H9 (cell line): ENCODE results near the gene ZNF467. TPM values are rescaled to one million over a fixed set of nuclear protein-coding genes. Genes with fewer than 3 reads are reported as not detected.

Experiments used
- DNase-seq: peaks from one replicate; pipeline ENCODE4 v3.0.0-alpha.2; 2017
- H2AFZ ChIP-seq: one replicate; pipeline ENCODE4 v1.6.1; 2013; ENCODE audit warnings: mild to moderate bottlenecking, low read length, control low read depth, moderate library complexity
- H2AK5ac ChIP-seq: 2 replicates; pipeline ENCODE4 v1.6.1; 2013; ENCODE audit warnings: low read length, control low read depth, mixed read lengths; ENCODE audit not compliant: insufficient read length
- H2BK120ac ChIP-seq: one replicate; pipeline ENCODE4 v1.6.1; 2013; ENCODE audit warnings: low read depth, mild to moderate bottlenecking, low read length, control low read depth, inconsistent platforms; ENCODE audit not compliant: poor library complexity, severe bottlenecking
- H2BK12ac ChIP-seq: 2 replicates; pipeline ENCODE4 v1.6.1; 2013; ENCODE audit warnings: low read length, control low read depth, mixed read lengths, low read depth; ENCODE audit not compliant: insufficient read length
- H2BK15ac ChIP-seq: 2 replicates; pipeline ENCODE4 v1.6.1; 2013; ENCODE audit warnings: low read depth, low read length, control low read depth
- H2BK20ac ChIP-seq: one replicate; pipeline ENCODE4 v1.6.1; 2013; ENCODE audit warnings: low read depth, mild to moderate bottlenecking, low read length, control low read depth, inconsistent platforms; ENCODE audit not compliant: poor library complexity, severe bottlenecking
- H2BK5ac ChIP-seq: 2 replicates; pipeline ENCODE4 v1.6.1; 2013; ENCODE audit warnings: low read length, control low read depth, mixed read lengths; ENCODE audit not compliant: insufficient read length
- H3K14ac ChIP-seq: 2 replicates; pipeline ENCODE4 v1.6.1; 2013; ENCODE audit warnings: low read length, control low read depth; ENCODE audit not compliant: insufficient read depth
- H3K18ac ChIP-seq: 2 replicates; pipeline ENCODE4 v1.6.1; 2013; ENCODE audit warnings: low read depth, mild to moderate bottlenecking, mixed read lengths, low read length, control low read depth; ENCODE audit not compliant: insufficient read length
- H3K23ac ChIP-seq: 2 replicates; pipeline ENCODE4 v1.6.1; 2013; ENCODE audit warnings: low read length, control low read depth, mixed read lengths, low read depth; ENCODE audit not compliant: insufficient read length
- H3K23me2 ChIP-seq: 2 replicates; pipeline ENCODE4 v1.6.1; 2013; ENCODE audit warnings: low read depth, mild to moderate bottlenecking, mixed read lengths, low read length, control low read depth; ENCODE audit not compliant: insufficient read length, poor library complexity, severe bottlenecking
- H3K27ac ChIP-seq: 2 replicates; pipeline ENCODE4 v1.5.1; 2013; ENCODE audit warnings: low read length, control low read depth, mixed read lengths, low read depth; ENCODE audit not compliant: insufficient read length
- H3K27me3 ChIP-seq: 2 replicates; pipeline ENCODE4 v1.6.1; 2013; ENCODE audit warnings: low read length, control low read depth, inconsistent platforms; ENCODE audit not compliant: insufficient read depth
- H3K4ac ChIP-seq: 2 replicates; pipeline ENCODE4 v1.6.1; 2013; ENCODE audit warnings: low read depth, mild to moderate bottlenecking, control low read depth, inconsistent platforms, low read length, moderate library complexity
- H3K4me1 ChIP-seq: 2 replicates; pipeline ENCODE4 v1.6.1; 2013; ENCODE audit warnings: low read length, control low read depth, inconsistent platforms; ENCODE audit not compliant: insufficient read depth
- H3K4me2 ChIP-seq: 2 replicates; pipeline ENCODE4 v1.6.1; 2013; ENCODE audit warnings: low read length, control low read depth, mixed read lengths; ENCODE audit not compliant: insufficient read length, insufficient read depth
- H3K56ac ChIP-seq: 2 replicates; pipeline ENCODE4 v1.6.1; 2013; ENCODE audit warnings: low read depth, mild to moderate bottlenecking, mixed read lengths, low read length, control low read depth; ENCODE audit not compliant: insufficient read length
- H3K79me1 ChIP-seq: 2 replicates; pipeline ENCODE4 v1.6.1; 2013; ENCODE audit warnings: low read depth, mild to moderate bottlenecking, moderate library complexity, low read length, control low read depth, inconsistent platforms; ENCODE audit not compliant: insufficient read depth, poor library complexity, severe bottlenecking
- H3K79me2 ChIP-seq: 2 replicates; pipeline ENCODE4 v1.6.1; 2013; ENCODE audit warnings: low read length, control low read depth, inconsistent platforms; ENCODE audit not compliant: insufficient read depth
- H3K9ac ChIP-seq: 2 replicates; pipeline ENCODE4 v1.6.1; 2013; ENCODE audit warnings: low read length, control low read depth, mixed read lengths; ENCODE audit not compliant: insufficient read length; ENCODE audit errors: extremely low read depth
- H3K9me3 ChIP-seq: one replicate; pipeline ENCODE4 v1.6.1; 2013; ENCODE audit warnings: low read depth, low read length, inconsistent platforms; ENCODE audit not compliant: control insufficient read depth
- H3T11ph ChIP-seq: one replicate; pipeline ENCODE4 v1.6.1; 2013; ENCODE audit warnings: mild to moderate bottlenecking, low read length, control low read depth, inconsistent platforms
- H4K20me1 ChIP-seq: one replicate; pipeline ENCODE4 v1.6.1; 2013; ENCODE audit not compliant: control insufficient read depth, insufficient read length, insufficient read depth
- H4K5ac ChIP-seq: 2 replicates; pipeline ENCODE4 v1.6.1; 2013; ENCODE audit warnings: low read depth, mild to moderate bottlenecking, mixed read lengths, low read length, control low read depth; ENCODE audit not compliant: insufficient read length
- H4K8ac ChIP-seq: replicated peaks from 2 replicates; pipeline ENCODE4 v1.6.1; 2013; ENCODE audit warnings: low read length, control low read depth, mixed read lengths, low read depth; ENCODE audit not compliant: insufficient read length
- H4K91ac ChIP-seq: 2 replicates; pipeline ENCODE4 v1.6.1; 2013; ENCODE audit warnings: low read depth, mild to moderate bottlenecking, moderate library complexity, mixed read lengths, low read length, control low read depth; ENCODE audit not compliant: insufficient read length
- H3K27ac Mint-ChIP-seq, 3 experiments: 2 replicates in 2 of 3; 3 replicates in 1 of 3; pipeline ENCODE4 v1.8.0; 2020 to 2021; ENCODE audit warnings: mixed read lengths in 3 of 3, mild to moderate bottlenecking in 1 of 3, moderate library complexity in 1 of 3
- H3K27me3 Mint-ChIP-seq: 2 replicates; pipeline ENCODE4 v1.8.0; 2021; ENCODE audit warnings: low read depth, mild to moderate bottlenecking, moderate library complexity, mixed read lengths
- H3K36me3 Mint-ChIP-seq, 3 experiments: 2 replicates in 2 of 3; 3 replicates in 1 of 3; pipeline ENCODE4 v1.8.0; 2020 to 2021; ENCODE audit warnings: low read depth in 3 of 3, mixed read lengths in 3 of 3; ENCODE audit not compliant: insufficient read depth in 1 of 3
- H3K4me1 Mint-ChIP-seq, 2 experiments: 2 replicates each; pipeline ENCODE4 v1.8.0; 2020; ENCODE audit warnings: mixed read lengths in 2 of 2
- H3K4me3 Mint-ChIP-seq, 2 experiments: 2 replicates in 1 of 2; 3 replicates in 1 of 2; pipeline ENCODE4 v1.8.0; 2020 to 2021; ENCODE audit warnings: mild to moderate bottlenecking in 2 of 2, mixed read lengths in 2 of 2, moderate library complexity in 1 of 2
- H3K9me3 Mint-ChIP-seq, 2 experiments: 2 replicates in 1 of 2; 3 replicates in 1 of 2; pipeline ENCODE4 v1.8.0; 2020; ENCODE audit warnings: mild to moderate bottlenecking in 2 of 2, mixed read lengths in 2 of 2, moderate library complexity in 1 of 2
- WGBS: extraction: QIAGEN DNeasy Blood & Tissue Kit; methylation state at CpG from one replicate; pipeline ENCODE4 v1.1.7; 2013; ENCODE audit warnings: missing lambda C conversion rate, low lambda C conversion rate, mixed read lengths; ENCODE audit not compliant: insufficient read length; ENCODE audit errors: extremely low coverage; 5-methylcytosine and 5-hydroxymethylcytosine counted together
- total RNA-seq: library from RNA; stranded (reverse); gene quantifications from 2 replicates; pipeline ENCODE4 v1.2.1, GENCODE V29; 2021
- TF ChIP-seq, protein P1 (sequence below): fragments of 200-600 bp; sonication (generic); conservative IDR thresholded peaks from 3 replicates; pipeline ENCODE4 v1.8.0; 2021; ENCODE audit warnings: antibody characterized with exemption, mild to moderate bottlenecking

The ZNF467 gene
- total RNA-seq, 1 experiment from 2014 or later = 0.31 TPM

DNA sequence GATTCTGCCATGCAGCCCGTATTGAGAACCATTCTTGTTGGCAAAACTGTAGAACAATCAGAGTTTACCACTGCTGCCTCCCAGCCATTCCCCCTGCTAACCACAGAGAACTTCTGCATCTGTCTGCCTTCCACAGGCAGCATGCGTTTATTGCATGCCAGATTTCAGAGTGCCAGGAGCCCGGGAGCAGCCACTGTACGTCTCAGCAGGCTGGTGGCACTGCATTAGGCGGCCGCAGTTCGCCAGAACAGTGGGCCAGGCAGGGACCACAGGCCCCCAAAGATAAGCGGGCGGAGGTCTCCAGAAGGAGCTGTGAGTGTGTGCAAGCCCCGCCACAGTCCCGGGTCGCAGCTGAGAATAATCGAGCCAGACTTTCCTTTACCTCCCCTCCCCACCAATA lies 31.8 kb downstream of the ZNF467 start:
- Histone ChIP-seq H3K27ac (no peak overlapping the region), H4K91ac (no peak overlapping the region), H2BK5ac (no peak overlapping the region), H3K18ac (no peak overlapping the region), H3K4ac (no peak overlapping the region), H3K23ac (no peak overlapping the region), H3K4me2 (peak overlapping the region; percentile 73), H3K9ac (no peak overlapping the region), H3T11ph (no peak overlapping the region), H2BK20ac (no peak overlapping the region), H3K9me3 (no peaks in the 10 kb centered on the region), H3K14ac (no peak overlapping the region), H4K8ac (no peak overlapping the region), H3K27me3 (no peaks in the 10 kb centered on the region), H4K5ac (no peak overlapping the region), H2BK12ac (no peak overlapping the region), H2AFZ (no peak overlapping the region), H3K56ac (no peak overlapping the region), H3K23me2 (peaks cover 2% of the 10 kb centered on the region), H3K4me1 (no peaks in the 10 kb centered on the region), H3K79me2 (no peaks in the 10 kb centered on the region), H2BK120ac (no peak overlapping the region), H2AK5ac (no peak overlapping the region), H3K79me1 (no peaks in the 10 kb centered on the region), H2BK15ac (0 out of 2 replicates have a peak overlapping the region, but pooled peaks have one; percentile 9), H4K20me1 (no peaks in the 10 kb centered on the region)
- no peak for DNase-seq
- no peak overlapping the region for H3K27ac Mint-ChIP-seq
- H3K4me1 Mint-ChIP-seq = peaks cover 7 to 10% of the 10 kb centered on the region in 2 experiments
- H3K36me3 Mint-ChIP-seq = no peaks in the 10 kb centered on the region
- no CpG with 5 or more reads among the region's 13 CpGs for WGBS
- peaks cover 44% of the 10 kb centered on the region for H3K27me3 Mint-ChIP-seq
- H3K4me3 Mint-ChIP-seq = peak overlapping the region in 1 of 2 experiments; percentile 79; a peak in 1 of 5 replicates
- no peaks in the 10 kb centered on the region; a peak in 2 of 5 replicates for H3K9me3 Mint-ChIP-seq
- TF ChIP-seq, protein P1, sequence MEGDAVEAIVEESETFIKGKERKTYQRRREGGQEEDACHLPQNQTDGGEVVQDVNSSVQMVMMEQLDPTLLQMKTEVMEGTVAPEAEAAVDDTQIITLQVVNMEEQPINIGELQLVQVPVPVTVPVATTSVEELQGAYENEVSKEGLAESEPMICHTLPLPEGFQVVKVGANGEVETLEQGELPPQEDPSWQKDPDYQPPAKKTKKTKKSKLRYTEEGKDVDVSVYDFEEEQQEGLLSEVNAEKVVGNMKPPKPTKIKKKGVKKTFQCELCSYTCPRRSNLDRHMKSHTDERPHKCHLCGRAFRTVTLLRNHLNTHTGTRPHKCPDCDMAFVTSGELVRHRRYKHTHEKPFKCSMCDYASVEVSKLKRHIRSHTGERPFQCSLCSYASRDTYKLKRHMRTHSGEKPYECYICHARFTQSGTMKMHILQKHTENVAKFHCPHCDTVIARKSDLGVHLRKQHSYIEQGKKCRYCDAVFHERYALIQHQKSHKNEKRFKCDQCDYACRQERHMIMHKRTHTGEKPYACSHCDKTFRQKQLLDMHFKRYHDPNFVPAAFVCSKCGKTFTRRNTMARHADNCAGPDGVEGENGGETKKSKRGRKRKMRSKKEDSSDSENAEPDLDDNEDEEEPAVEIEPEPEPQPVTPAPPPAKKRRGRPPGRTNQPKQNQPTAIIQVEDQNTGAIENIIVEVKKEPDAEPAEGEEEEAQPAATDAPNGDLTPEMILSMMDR = no peak
